H9 (cell line): Measurements from ENCODE around the gene SLMAP. TPM values are rescaled to one million over a fixed set of nuclear protein-coding genes. Genes with fewer than 3 reads are reported as not detected.
A peak's percentile ranks its signal among the peaks of the same experiment; 100 is the strongest.

ENCODE experiments used
- DNase-seq: peaks from one replicate; pipeline ENCODE4 v3.0.0-alpha.2; 2017
- H2AFZ ChIP-seq: one replicate; pipeline ENCODE4 v1.6.1; 2013; ENCODE audit warnings: mild to moderate bottlenecking, low read length, control low read depth, moderate library complexity
- H2AK5ac ChIP-seq: 2 replicates; pipeline ENCODE4 v1.6.1; 2013; ENCODE audit warnings: low read length, control low read depth, mixed read lengths; ENCODE audit not compliant: insufficient read length
- H2BK120ac ChIP-seq: one replicate; pipeline ENCODE4 v1.6.1; 2013; ENCODE audit warnings: low read depth, mild to moderate bottlenecking, low read length, control low read depth, inconsistent platforms; ENCODE audit not compliant: poor library complexity, severe bottlenecking
- H2BK12ac ChIP-seq: 2 replicates; pipeline ENCODE4 v1.6.1; 2013; ENCODE audit warnings: low read length, control low read depth, mixed read lengths, low read depth; ENCODE audit not compliant: insufficient read length
- H2BK15ac ChIP-seq: 2 replicates; pipeline ENCODE4 v1.6.1; 2013; ENCODE audit warnings: low read depth, low read length, control low read depth
- H2BK20ac ChIP-seq: one replicate; pipeline ENCODE4 v1.6.1; 2013; ENCODE audit warnings: low read depth, mild to moderate bottlenecking, low read length, control low read depth, inconsistent platforms; ENCODE audit not compliant: poor library complexity, severe bottlenecking
- H2BK5ac ChIP-seq: 2 replicates; pipeline ENCODE4 v1.6.1; 2013; ENCODE audit warnings: low read length, control low read depth, mixed read lengths; ENCODE audit not compliant: insufficient read length
- H3K14ac ChIP-seq: 2 replicates; pipeline ENCODE4 v1.6.1; 2013; ENCODE audit warnings: low read length, control low read depth; ENCODE audit not compliant: insufficient read depth
- H3K18ac ChIP-seq: 2 replicates; pipeline ENCODE4 v1.6.1; 2013; ENCODE audit warnings: low read depth, mild to moderate bottlenecking, mixed read lengths, low read length, control low read depth; ENCODE audit not compliant: insufficient read length
- H3K23ac ChIP-seq: 2 replicates; pipeline ENCODE4 v1.6.1; 2013; ENCODE audit warnings: low read length, control low read depth, mixed read lengths, low read depth; ENCODE audit not compliant: insufficient read length
- H3K23me2 ChIP-seq: 2 replicates; pipeline ENCODE4 v1.6.1; 2013; ENCODE audit warnings: low read depth, mild to moderate bottlenecking, mixed read lengths, low read length, control low read depth; ENCODE audit not compliant: insufficient read length, poor library complexity, severe bottlenecking
- H3K27ac ChIP-seq: 2 replicates; pipeline ENCODE4 v1.5.1; 2013; ENCODE audit warnings: low read length, control low read depth, mixed read lengths, low read depth; ENCODE audit not compliant: insufficient read length
- H3K27me3 ChIP-seq: 2 replicates; pipeline ENCODE4 v1.6.1; 2013; ENCODE audit warnings: low read length, control low read depth, inconsistent platforms; ENCODE audit not compliant: insufficient read depth
- H3K4ac ChIP-seq: 2 replicates; pipeline ENCODE4 v1.6.1; 2013; ENCODE audit warnings: low read depth, mild to moderate bottlenecking, control low read depth, inconsistent platforms, low read length, moderate library complexity
- H3K4me1 ChIP-seq: 2 replicates; pipeline ENCODE4 v1.6.1; 2013; ENCODE audit warnings: low read length, control low read depth, inconsistent platforms; ENCODE audit not compliant: insufficient read depth
- H3K4me2 ChIP-seq: 2 replicates; pipeline ENCODE4 v1.6.1; 2013; ENCODE audit warnings: low read length, control low read depth, mixed read lengths; ENCODE audit not compliant: insufficient read length, insufficient read depth
- H3K56ac ChIP-seq: 2 replicates; pipeline ENCODE4 v1.6.1; 2013; ENCODE audit warnings: low read depth, mild to moderate bottlenecking, mixed read lengths, low read length, control low read depth; ENCODE audit not compliant: insufficient read length
- H3K79me1 ChIP-seq: 2 replicates; pipeline ENCODE4 v1.6.1; 2013; ENCODE audit warnings: low read depth, mild to moderate bottlenecking, moderate library complexity, low read length, control low read depth, inconsistent platforms; ENCODE audit not compliant: insufficient read depth, poor library complexity, severe bottlenecking
- H3K79me2 ChIP-seq: 2 replicates; pipeline ENCODE4 v1.6.1; 2013; ENCODE audit warnings: low read length, control low read depth, inconsistent platforms; ENCODE audit not compliant: insufficient read depth
- H3K9ac ChIP-seq: 2 replicates; pipeline ENCODE4 v1.6.1; 2013; ENCODE audit warnings: low read length, control low read depth, mixed read lengths; ENCODE audit not compliant: insufficient read length; ENCODE audit errors: extremely low read depth
- H3K9me3 ChIP-seq: one replicate; pipeline ENCODE4 v1.6.1; 2013; ENCODE audit warnings: low read depth, low read length, inconsistent platforms; ENCODE audit not compliant: control insufficient read depth
- H3T11ph ChIP-seq: one replicate; pipeline ENCODE4 v1.6.1; 2013; ENCODE audit warnings: mild to moderate bottlenecking, low read length, control low read depth, inconsistent platforms
- H4K20me1 ChIP-seq: one replicate; pipeline ENCODE4 v1.6.1; 2013; ENCODE audit not compliant: control insufficient read depth, insufficient read length, insufficient read depth
- H4K5ac ChIP-seq: 2 replicates; pipeline ENCODE4 v1.6.1; 2013; ENCODE audit warnings: low read depth, mild to moderate bottlenecking, mixed read lengths, low read length, control low read depth; ENCODE audit not compliant: insufficient read length
- H4K8ac ChIP-seq: replicated peaks from 2 replicates; pipeline ENCODE4 v1.6.1; 2013; ENCODE audit warnings: low read length, control low read depth, mixed read lengths, low read depth; ENCODE audit not compliant: insufficient read length
- H4K91ac ChIP-seq: 2 replicates; pipeline ENCODE4 v1.6.1; 2013; ENCODE audit warnings: low read depth, mild to moderate bottlenecking, moderate library complexity, mixed read lengths, low read length, control low read depth; ENCODE audit not compliant: insufficient read length
- H3K27ac Mint-ChIP-seq, 3 experiments: 2 replicates in 2 of 3; 3 replicates in 1 of 3; pipeline ENCODE4 v1.8.0; 2020 to 2021; ENCODE audit warnings: mixed read lengths in 3 of 3, mild to moderate bottlenecking in 1 of 3, moderate library complexity in 1 of 3
- H3K27me3 Mint-ChIP-seq: 2 replicates; pipeline ENCODE4 v1.8.0; 2021; ENCODE audit warnings: low read depth, mild to moderate bottlenecking, moderate library complexity, mixed read lengths
- H3K36me3 Mint-ChIP-seq, 3 experiments: 2 replicates in 2 of 3; 3 replicates in 1 of 3; pipeline ENCODE4 v1.8.0; 2020 to 2021; ENCODE audit warnings: low read depth in 3 of 3, mixed read lengths in 3 of 3; ENCODE audit not compliant: insufficient read depth in 1 of 3
- H3K4me1 Mint-ChIP-seq, 2 experiments: 2 replicates each; pipeline ENCODE4 v1.8.0; 2020; ENCODE audit warnings: mixed read lengths in 2 of 2
- H3K4me3 Mint-ChIP-seq, 2 experiments: 2 replicates in 1 of 2; 3 replicates in 1 of 2; pipeline ENCODE4 v1.8.0; 2020 to 2021; ENCODE audit warnings: mild to moderate bottlenecking in 2 of 2, mixed read lengths in 2 of 2, moderate library complexity in 1 of 2
- H3K9me3 Mint-ChIP-seq, 2 experiments: 2 replicates in 1 of 2; 3 replicates in 1 of 2; pipeline ENCODE4 v1.8.0; 2020; ENCODE audit warnings: mild to moderate bottlenecking in 2 of 2, mixed read lengths in 2 of 2, moderate library complexity in 1 of 2
- CTCF ChIP-seq: fragments of 200-600 bp; sonication (generic); conservative IDR thresholded peaks from 3 replicates; pipeline ENCODE4 v1.8.0; 2021; ENCODE audit warnings: antibody characterized with exemption, mild to moderate bottlenecking
- WGBS: extraction: QIAGEN DNeasy Blood & Tissue Kit; methylation state at CpG from one replicate; pipeline ENCODE4 v1.1.7; 2013; ENCODE audit warnings: missing lambda C conversion rate, low lambda C conversion rate, mixed read lengths; ENCODE audit not compliant: insufficient read length; ENCODE audit errors: extremely low coverage; 5-methylcytosine and 5-hydroxymethylcytosine counted together
- total RNA-seq: library from RNA; stranded (reverse); gene quantifications from 2 replicates; pipeline ENCODE4 v1.2.1, GENCODE V29; 2021

The SLMAP gene
- total RNA-seq, 1 experiment from 2014 or later, result 65.1 TPM

DNA sequence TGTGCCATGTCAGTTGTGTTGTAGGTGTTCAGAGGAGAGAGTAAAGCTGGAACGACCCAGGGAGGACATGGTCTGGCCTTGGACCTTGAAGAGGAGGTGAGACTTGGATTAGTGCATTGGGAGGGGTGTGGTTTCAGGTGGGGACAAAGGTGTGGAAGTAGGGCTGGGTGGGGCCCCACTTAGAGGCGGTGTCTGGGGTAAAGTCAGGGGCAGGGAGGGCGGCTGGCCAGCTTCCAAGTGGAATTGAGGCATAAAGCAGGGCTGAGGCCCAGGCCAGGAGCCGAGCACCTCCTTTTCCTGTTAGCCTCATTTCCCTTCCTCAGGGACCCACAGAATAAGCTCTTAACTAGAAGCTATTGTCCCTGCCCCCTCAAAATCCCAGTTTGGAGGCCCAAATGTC is 215.9 kb downstream of the SLMAP start:
- no CpG with 5 or more reads among the region's 4 CpGs for WGBS

More for the DNA sequence above, 215.9 kb downstream of the SLMAP start:
- Histone ChIP-seq H2BK20ac (no peak overlapping the region), H4K91ac (no peak overlapping the region), H3K27ac (no peak overlapping the region), H2BK5ac (no peak overlapping the region), H4K5ac (no peak overlapping the region), H3K14ac (no peak overlapping the region), H3T11ph (no peak overlapping the region), H4K8ac (no peak overlapping the region), H3K4me2 (no peak overlapping the region), H3K79me2 (no peaks in the 10 kb centered on the region), H2BK15ac (no peak overlapping the region), H3K23ac (no peak overlapping the region), H3K9me3 (no peaks in the 10 kb centered on the region), H3K27me3 (no peaks in the 10 kb centered on the region), H3K23me2 (no peaks in the 10 kb centered on the region), H2AK5ac (no peak overlapping the region), H3K9ac (no peak overlapping the region), H2BK120ac (no peak overlapping the region), H3K56ac (no peak overlapping the region), H3K4me1 (no peaks in the 10 kb centered on the region; the same call in 1 of the 2 replicates), H4K20me1 (no peaks in the 10 kb centered on the region), H2AFZ (no peak overlapping the region), H2BK12ac (no peak overlapping the region), H3K18ac (no peak overlapping the region), H3K4ac (no peak overlapping the region), H3K79me1 (no peaks in the 10 kb centered on the region)
- H3K27me3 Mint-ChIP-seq, result no peaks in the 10 kb centered on the region
- DNase-seq, result no peak
- TF ChIP-seq CTCF, result no peak
- peak overlapping the region in 2 of 3 experiments; percentile 36 to 41; a peak in 4 of 7 replicates for H3K27ac Mint-ChIP-seq
- no peaks in the 10 kb centered on the region for H3K9me3 Mint-ChIP-seq
- H3K4me3 Mint-ChIP-seq, result no peak overlapping the region; a peak in 1 of 5 replicates
- no peaks in the 10 kb centered on the region; a peak in 1 of 7 replicates for H3K36me3 Mint-ChIP-seq
- peaks cover 24 to 29% of the 10 kb centered on the region in 2 experiments for H3K4me1 Mint-ChIP-seq
